Measurements from ENCODE around the gene TRAT1.

DNA sequence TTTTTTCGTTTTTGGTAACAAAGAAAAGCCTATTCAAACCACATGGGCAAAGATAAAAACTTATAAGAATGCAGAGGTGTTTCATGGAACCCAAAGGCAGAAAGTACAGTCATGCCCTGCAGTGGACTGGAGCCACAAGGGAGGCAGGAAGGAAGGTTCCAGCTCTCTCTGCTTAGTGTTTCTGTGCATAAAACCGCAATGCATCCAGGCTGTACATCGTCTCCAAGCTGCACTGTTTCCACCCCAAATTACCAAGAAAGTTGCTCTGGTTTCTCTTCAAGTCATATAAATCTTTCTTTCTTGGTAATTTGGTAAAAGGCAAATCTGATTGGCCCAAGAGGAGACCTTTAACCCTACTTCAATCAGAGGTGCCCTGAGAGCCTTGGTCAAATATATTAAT, 15.8 kb downstream of the TRAT1 start:
- TF ChIP-seq GATA3 (IDR thresholded peaks at IDR 0.05; ENCODE audit: low read depth, low read length) (no peak), GATA2 (IDR thresholded peaks at IDR 0.05; ENCODE audit: low read depth, low read length) (no peak)
